Measurements from ENCODE around the gene RASAL2.
A peak's percentile ranks its signal among the peaks of the same experiment; 100 is the strongest.
"Not testable (repeated sequence)": the region's sequence is repeated elsewhere in the genome, so short reads cannot be mapped to it uniquely, and the experiment has no call there.

RASAL2 gene

GRCh38 chr1:178109348-178110143 is 15.6 kb downstream of the RASAL2 start:
- no peak for DNase-seq (ENCODE audit: insufficient read length, low spot score)
- no peak for FAIRE-seq

GRCh38 chr1:178115260-178115659 is 21.4 kb downstream of the RASAL2 start:
- no peak for FAIRE-seq
- no peak for DNase-seq (ENCODE audit: insufficient read length, low spot score)

GRCh38 chr1:178118524-178118923 is 24.6 kb downstream of the RASAL2 start:
- DNase-seq (ENCODE audit: insufficient read length, low spot score) (no peak), FAIRE-seq (no peak)

GRCh38 chr1:178119628-178120027 is 25.7 kb downstream of the RASAL2 start:
- DNase-seq (ENCODE audit: insufficient read length, low spot score) = no peak
- no peak for FAIRE-seq

GRCh38 chr1:178120088-178120487 is 26.2 kb downstream of the RASAL2 start:
- DNase-seq (ENCODE audit: insufficient read length, low spot score) = no peak
- FAIRE-seq = no peak

GRCh38 chr1:178120520-178121052 is 26.7 kb downstream of the RASAL2 start:
- FAIRE-seq; DNase-seq (ENCODE audit: insufficient read length, low spot score): not testable (repeated sequence)

- no peak for DNase-seq (ENCODE audit: insufficient read length, low spot score)
- no peak for FAIRE-seq
These were observed 28.0 kb downstream of the RASAL2 start for GRCh38 chr1:178121883-178122282.

- no peak for DNase-seq (ENCODE audit: insufficient read length, low spot score)
- no peak for FAIRE-seq
These were observed 28.4 kb downstream of the RASAL2 start for GRCh38 chr1:178122283-178122682.

- FAIRE-seq (no peak), DNase-seq (ENCODE audit: insufficient read length, low spot score) (no peak)
These were observed 30.2 kb downstream of the RASAL2 start for GRCh38 chr1:178124115-178124514.

- DNase-seq (ENCODE audit: insufficient read length, low spot score) (no peak), FAIRE-seq (no peak)
These were observed 32.4 kb downstream of the RASAL2 start for GRCh38 chr1:178126261-178126660.

- FAIRE-seq = peak; percentile 88
- peak; percentile 19 for DNase-seq (ENCODE audit: insufficient read length, low spot score)
These were observed 32.9 kb downstream of the RASAL2 start for GRCh38 chr1:178126741-178127185.

GRCh38 chr1:178127482-178128191 is 33.7 kb downstream of the RASAL2 start:
- DNase-seq (ENCODE audit: insufficient read length, low spot score) (no peak), FAIRE-seq (no peak)

GRCh38 chr1:178133239-178133989 is 39.5 kb downstream of the RASAL2 start:
- no peak for FAIRE-seq
- no peak for DNase-seq (ENCODE audit: insufficient read length, low spot score)

- FAIRE-seq (no peak), DNase-seq (ENCODE audit: insufficient read length, low spot score) (peak; percentile 37)
These were observed 40.2 kb downstream of the RASAL2 start for GRCh38 chr1:178134061-178134460.

- DNase-seq (ENCODE audit: insufficient read length, low spot score) (no peak), FAIRE-seq (no peak)
These were observed 43.3 kb downstream of the RASAL2 start for GRCh38 chr1:178137238-178137637.

GRCh38 chr1:178142806-178143205 is 48.9 kb downstream of the RASAL2 start:
- FAIRE-seq = no peak

GRCh38 chr1:178143730-178144690 is 50.1 kb downstream of the RASAL2 start:
- no peak for FAIRE-seq
- DNase-seq (ENCODE audit: insufficient read length, low spot score) = no peak

More at GRCh38 chr1:178142806-178143205, 48.9 kb downstream of the RASAL2 start:
- DNase-seq (ENCODE audit: insufficient read length, low spot score) = no peak

GRCh38 chr1:178145605-178146004 is 51.7 kb downstream of the RASAL2 start:
- DNase-seq (ENCODE audit: insufficient read length, low spot score) (no peak), FAIRE-seq (no peak)

- FAIRE-seq = no peak
- no peak for DNase-seq (ENCODE audit: insufficient read length, low spot score)
These were observed 52.5 kb downstream of the RASAL2 start for GRCh38 chr1:178146436-178146835.

- FAIRE-seq (no peak), DNase-seq (ENCODE audit: insufficient read length, low spot score) (no peak)
These were observed 56.7 kb downstream of the RASAL2 start for GRCh38 chr1:178150610-178151009.

All from HTR-8/SVneo (cell line).